ENCODE data around the gene CEP112.

DNA sequence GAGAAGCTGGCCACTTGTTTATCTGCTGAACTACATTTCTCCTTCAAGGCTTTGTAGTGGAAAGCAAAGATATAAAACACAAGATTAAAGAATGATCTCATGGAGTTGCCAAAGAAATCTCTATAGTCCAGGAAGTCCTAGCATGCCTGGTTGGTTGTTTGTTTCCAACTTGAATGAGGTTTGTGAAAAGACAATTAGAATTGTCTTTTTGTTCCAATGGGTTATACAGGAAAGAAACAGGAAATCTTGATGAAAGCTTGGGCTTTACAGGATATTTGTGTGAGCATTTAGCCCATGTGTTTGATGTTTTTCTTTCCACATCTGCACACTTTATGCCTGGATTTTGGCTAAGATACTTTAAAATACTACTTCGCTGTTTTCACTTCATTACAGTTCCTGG is 273.4 kb downstream of the CEP112 start:
- TF ChIP-seq FOXP2 (optimal IDR thresholded peaks at IDR 0.05; ENCODE audit: control extremely low read depth, extremely low read length, insufficient read depth): no peak
- TF ChIP-seq EZH2 (IDR thresholded peaks at IDR 0.05): no peak
- TF ChIP-seq POLR2AphosphoS5 (IDR thresholded peaks at IDR 0.05; ENCODE audit: borderline replicate concordance, low read depth, low read length): no peak

All from SK-N-MC (cell line).